ENCODE data around the gene DEPDC1B. TPM values are rescaled to one million over a fixed set of nuclear protein-coding genes. Genes with fewer than 3 reads are reported as not detected.

DEPDC1B gene
- total RNA-seq, 4 donors from 2014 or later, result 1.9 to 10.3 (median 5.3) TPM

DNA sequence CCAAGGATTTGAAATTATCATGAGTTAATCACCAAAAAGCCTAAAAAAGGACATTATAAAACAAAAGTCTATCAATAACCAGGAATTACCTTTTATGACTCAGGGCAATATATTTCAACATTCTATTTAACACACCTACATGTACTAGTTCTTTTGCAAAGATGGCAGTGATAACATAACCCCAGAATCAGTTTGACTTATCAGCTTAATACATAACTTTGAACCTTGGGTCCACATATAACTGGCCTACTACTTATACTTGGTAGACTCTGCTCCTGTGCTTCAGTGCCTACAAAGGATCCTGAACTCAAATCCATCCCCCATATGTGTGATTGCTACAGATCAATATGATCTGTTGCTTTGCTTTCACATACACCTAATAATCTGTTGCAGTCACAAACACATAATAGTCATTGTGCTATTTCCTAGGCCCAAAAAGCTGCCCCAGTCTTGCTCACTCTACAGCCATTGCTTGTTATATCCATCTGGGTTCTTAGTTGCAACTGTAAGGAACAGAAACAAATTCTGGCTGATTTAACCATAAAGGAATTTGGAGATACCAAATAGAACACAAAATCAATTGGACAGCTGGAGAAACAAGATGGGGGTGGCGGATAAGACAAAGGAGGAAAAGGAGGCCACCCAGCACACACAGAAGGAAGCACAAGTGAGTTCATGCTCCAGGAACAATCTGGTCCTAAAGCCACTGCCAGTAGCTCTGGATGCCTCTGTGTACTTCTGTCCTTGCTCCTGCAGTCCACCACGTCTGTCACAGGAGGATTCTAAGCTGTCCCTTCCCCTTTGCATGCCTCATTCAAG lies 25.5 kb downstream of the DEPDC1B start:
- TF ChIP-seq CTCF (IDR thresholded peaks at IDR 0.05) (no peak), POLR2A (IDR thresholded peaks at IDR 0.05) (no peak)
- Histone ChIP-seq H3K36me3 (no peaks in the 10 kb centered on the region), H3K27me3 (no peaks in the 10 kb centered on the region), H3K9me3 (no peaks in the 10 kb centered on the region), H3K4me3 (no peak overlapping the region), H3K27ac (no peak overlapping the region), H3K4me1 (peaks cover 0 to 7% (median 0%) of the 10 kb centered on the region in 3 donors)
- DNase-seq, result no peak
- intact Hi-C loops (cut with DNase I), result loop anchor here (10.0 kb wide), 1 partner anchor 860 kb away; no protein-coding TSS in a partner anchor
- WGBS, 2 donors, result 83 to 100% methylated on average over 1 to 2 of the region's 2 CpGs

DNA sequence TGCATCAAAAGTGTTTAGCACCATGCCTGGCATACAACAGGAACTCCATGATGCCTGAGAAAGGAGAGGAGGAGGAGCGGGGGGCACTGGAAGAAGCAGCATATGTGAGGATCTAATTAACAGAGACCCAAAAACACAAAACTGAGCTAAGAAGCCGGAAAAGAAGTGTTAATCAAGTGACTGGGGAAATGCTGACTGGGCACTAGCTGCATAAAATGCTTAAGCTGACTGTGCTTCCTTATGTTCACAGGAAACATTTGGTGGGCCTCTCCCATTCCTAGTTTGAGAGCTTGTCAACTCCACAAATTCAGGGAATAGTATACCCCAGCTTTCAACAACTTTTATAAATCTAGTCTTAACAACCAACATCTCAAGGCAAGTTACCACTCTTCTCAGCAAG lies 26.6 kb downstream of the DEPDC1B start:
- H3K27me3 ChIP-seq, result no peaks in the 10 kb centered on the region
- intact Hi-C loops (cut with DNase I), result loop anchor here (10.0 kb wide), 1 partner anchor 859 kb away; no protein-coding TSS in a partner anchor
- H3K9me3 ChIP-seq, result no peaks in the 10 kb centered on the region
- 81 to 92% methylated on average over 2 of the region's 2 CpGs for WGBS, 2 donors
- no peak overlapping the region for H3K27ac ChIP-seq
- H3K4me3 ChIP-seq, result no peak overlapping the region
- no peak for DNase-seq
- H3K4me1 ChIP-seq, result peaks cover 0 to 7% (median 0%) of the 10 kb centered on the region in 3 donors
- H3K36me3 ChIP-seq, result no peaks in the 10 kb centered on the region
- TF ChIP-seq POLR2A (IDR thresholded peaks at IDR 0.05) (no peak), CTCF (IDR thresholded peaks at IDR 0.05) (no peak)

GRCh38 chr5:60672693-60673264 lies 27.2 kb downstream of the DEPDC1B start:
- no peak overlapping the region for H3K27ac ChIP-seq
- H3K4me1 ChIP-seq, result peaks cover 0 to 4% (median 0%) of the 10 kb centered on the region in 3 donors
- no peaks in the 10 kb centered on the region for H3K36me3 ChIP-seq
- WGBS, 2 donors, result 67 to 88% methylated on average over 3 of the region's 3 CpGs
- H3K9me3 ChIP-seq, result no peaks in the 10 kb centered on the region
- no peak for DNase-seq
- TF ChIP-seq POLR2A (IDR thresholded peaks at IDR 0.05) (no peak), CTCF (IDR thresholded peaks at IDR 0.05) (no peak)
- intact Hi-C loops (cut with DNase I), result loop anchor here (10.0 kb wide), 1 partner anchor 858 kb away; no protein-coding TSS in a partner anchor
- H3K4me3 ChIP-seq, result no peak overlapping the region
- H3K27me3 ChIP-seq, result no peaks in the 10 kb centered on the region

DNA sequence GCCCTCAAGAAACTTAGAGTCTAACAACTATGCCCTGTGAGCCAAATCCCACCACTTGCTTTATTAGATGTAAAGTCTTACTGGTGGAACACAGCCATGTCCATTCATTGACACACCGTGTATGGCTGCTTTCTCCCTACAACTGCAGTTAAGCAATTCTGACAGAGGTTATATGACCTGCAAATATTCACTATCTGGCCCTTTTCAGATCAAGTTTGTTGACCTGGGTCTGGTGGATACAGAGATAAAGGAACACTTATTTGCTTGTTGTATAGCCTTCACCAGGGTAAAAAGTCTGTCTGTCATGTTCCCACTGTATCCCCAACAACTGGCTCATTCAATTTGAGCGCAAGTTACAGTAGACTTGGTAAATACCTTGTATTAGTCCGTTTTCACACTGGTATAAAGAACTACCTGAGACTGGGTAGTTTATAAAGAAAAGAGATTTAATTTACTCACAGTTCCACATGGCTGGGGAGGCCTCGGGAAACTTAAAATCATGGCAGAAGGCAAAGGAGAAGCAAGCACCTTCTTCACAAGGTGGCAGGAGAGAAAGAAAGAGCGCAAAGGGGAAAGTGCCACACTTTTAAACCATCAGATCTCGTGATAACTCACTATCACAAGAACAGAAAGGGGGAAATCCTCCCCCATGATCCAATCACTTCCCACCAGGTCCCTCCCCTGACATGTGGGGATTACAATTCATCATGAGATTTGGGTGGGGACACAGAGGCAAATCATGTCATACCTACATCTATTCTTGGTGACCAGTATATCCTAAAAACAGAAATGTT lies 27.9 kb downstream of the DEPDC1B start:
- Histone ChIP-seq H3K27me3 (no peaks in the 10 kb centered on the region), H3K27ac (no peak overlapping the region), H3K9me3 (no peaks in the 10 kb centered on the region), H3K36me3 (no peaks in the 10 kb centered on the region), H3K4me1 (no peaks in the 10 kb centered on the region), H3K4me3 (no peak overlapping the region)
- TF ChIP-seq POLR2A (IDR thresholded peaks at IDR 0.05), result no peak
- no peak for TF ChIP-seq CTCF (IDR thresholded peaks at IDR 0.05)
- no peak for DNase-seq
- WGBS, 2 donors, result 87 to 95% methylated on average over 5 to 6 of the region's 6 CpGs
- intact Hi-C loops (cut with DNase I), result loop anchor here (10.0 kb wide), 1 partner anchor 857 kb away; no protein-coding TSS in a partner anchor

All from esophagus squamous epithelium (tissue), 5 donors.